Activated CD4-positive, alpha-beta T cell treated with anti-CD3 and anti-CD28 coated beads for 36 hours (primary cell): ENCODE data around the gene PTGS1. TPM values are rescaled to one million over a fixed set of nuclear protein-coding genes. Genes with fewer than 3 reads are reported as not detected.

Experiments
- ATAC-seq: fragments of 200-7000 bp; cut with Tn5 transposase; one replicate; pipeline ENCODE4 v1.10.0; 2021; ENCODE audit warnings: mild to moderate bottlenecking, moderate library complexity
- CTCF ChIA-PET: fragments of 350-600 bp; sonication (Branson Sonifier 250); formaldehyde crosslinking; loops from one replicate; lab custom pipeline; 2021; ENCODE audit warnings: antibody characterized with exemption; lab: Charles Lee
- POLR2A ChIA-PET: fragments of 350-600 bp; sonication (Branson Sonifier 250); formaldehyde crosslinking; loops from one replicate; lab custom pipeline; 2021; ENCODE audit warnings: antibody characterized with exemption, inconsistent platforms; lab: Charles Lee
- DNase-seq: peaks from one replicate; pipeline ENCODE4 v3.0.0-alpha.2; 2020
- H3K27ac Mint-ChIP-seq: one replicate; pipeline ENCODE4 v1.8.0; 2021; ENCODE audit warnings: mixed read lengths
- H3K27me3 Mint-ChIP-seq: one replicate; pipeline ENCODE4 v1.8.0; 2021; ENCODE audit warnings: mixed read lengths
- H3K36me3 Mint-ChIP-seq: one replicate; pipeline ENCODE4 v1.8.0; 2021; ENCODE audit warnings: low read depth, mixed read lengths
- H3K4me1 Mint-ChIP-seq: one replicate; pipeline ENCODE4 v1.8.0; 2021; ENCODE audit warnings: mixed read lengths
- H3K4me3 Mint-ChIP-seq: one replicate; pipeline ENCODE4 v1.8.0; 2021; ENCODE audit warnings: mild to moderate bottlenecking, moderate library complexity, mixed read lengths
- H3K9me3 Mint-ChIP-seq: one replicate; pipeline ENCODE4 v1.8.0; 2021; ENCODE audit warnings: low read depth, mixed read lengths
- intact Hi-C, 2 experiments: fragments of 100-400 bp; cut with DNase I in 1 of 2; cut with micrococcal nuclease in 1 of 2; formaldehyde crosslinking; loops; one replicate each; pipeline versions ENCODE4 v1.14.2 to v1.15.1; 2022 to 2024; cut with DNase I, micrococcal nuclease
- total RNA-seq, 2 experiments: library from RNA; stranded (reverse); gene quantifications; one replicate each; pipeline ENCODE4 v1.2.3, GENCODE V29; 2021

PTGS1 gene
- total RNA-seq, 2 experiments from 2014 or later: 0.09 TPM; not detected in 1

DNA sequence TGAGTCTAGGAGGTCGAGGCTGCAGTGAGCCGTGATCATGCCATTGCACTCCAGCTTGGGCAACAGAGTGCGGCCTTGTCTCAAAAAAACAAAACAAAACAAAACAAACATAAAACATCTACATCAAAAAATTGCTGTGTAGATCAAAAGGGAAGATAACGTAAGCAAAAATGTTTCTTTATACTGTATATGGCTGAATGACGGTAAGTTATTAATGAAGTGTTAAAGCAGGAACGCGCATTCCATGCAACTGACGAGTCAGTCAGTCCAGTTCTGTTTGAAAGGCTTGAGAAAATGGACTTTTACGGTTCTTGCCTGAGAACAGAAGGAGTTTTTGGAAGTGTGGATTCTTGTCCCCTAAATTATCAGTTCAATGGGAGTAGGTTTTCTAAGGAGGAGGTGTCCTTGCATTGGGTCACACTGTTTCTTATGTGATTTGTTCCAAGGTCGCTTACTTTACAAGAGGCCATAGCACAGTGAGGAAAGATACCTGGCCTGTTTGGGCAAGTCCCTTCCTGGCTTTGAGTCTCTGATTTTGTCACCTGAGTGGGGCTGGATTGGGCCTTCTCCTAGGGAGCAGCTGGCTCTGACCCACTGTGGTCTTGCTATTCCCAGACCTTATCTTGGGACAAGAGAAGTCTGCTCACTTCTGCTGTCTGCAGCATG lies 6.6 kb upstream of the PTGS1 start:
- intact Hi-C loops: no loop called here
- Mint-ChIP-seq H3K27ac (no peak overlapping the region), H3K27me3 (peaks cover 4% of the 10 kb centered on the region), H3K36me3 (no peaks in the 10 kb centered on the region), H3K4me3 (no peak overlapping the region), H3K4me1 (no peaks in the 10 kb centered on the region), H3K9me3 (peaks cover 4% of the 10 kb centered on the region)
- POLR2A ChIA-PET: no interaction called here
- CTCF ChIA-PET: no interaction called here
- no peak for DNase-seq
- ATAC-seq: no peak

DNA sequence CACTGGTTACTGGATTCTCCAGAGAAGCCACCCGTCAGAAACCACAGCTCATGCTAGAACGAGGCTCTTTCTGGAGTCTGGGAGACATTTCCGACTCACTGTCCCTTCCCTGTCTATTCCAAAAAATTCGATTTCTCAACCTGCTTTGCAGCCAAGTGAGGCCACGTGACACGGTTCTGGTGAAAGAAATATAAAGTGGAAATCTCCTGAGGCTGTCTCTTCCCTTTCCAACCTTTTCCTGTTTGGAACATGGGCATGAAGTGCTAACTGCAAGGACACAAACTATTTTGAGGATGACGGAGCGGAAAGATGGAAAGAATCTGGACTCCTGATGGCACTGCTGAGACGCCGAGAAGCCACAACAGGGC lies 6.1 kb upstream of the PTGS1 start:
- H3K27me3 Mint-ChIP-seq: peaks cover 6% of the 10 kb centered on the region
- peaks cover 4% of the 10 kb centered on the region for H3K9me3 Mint-ChIP-seq
- POLR2A ChIA-PET: no interaction called here
- H3K27ac Mint-ChIP-seq: no peak overlapping the region
- no peak for ATAC-seq
- no peak for DNase-seq
- intact Hi-C loops: no loop called here
- no peak overlapping the region for H3K4me3 Mint-ChIP-seq
- no peaks in the 10 kb centered on the region for H3K4me1 Mint-ChIP-seq
- CTCF ChIA-PET: no interaction called here
- no peaks in the 10 kb centered on the region for H3K36me3 Mint-ChIP-seq

DNA sequence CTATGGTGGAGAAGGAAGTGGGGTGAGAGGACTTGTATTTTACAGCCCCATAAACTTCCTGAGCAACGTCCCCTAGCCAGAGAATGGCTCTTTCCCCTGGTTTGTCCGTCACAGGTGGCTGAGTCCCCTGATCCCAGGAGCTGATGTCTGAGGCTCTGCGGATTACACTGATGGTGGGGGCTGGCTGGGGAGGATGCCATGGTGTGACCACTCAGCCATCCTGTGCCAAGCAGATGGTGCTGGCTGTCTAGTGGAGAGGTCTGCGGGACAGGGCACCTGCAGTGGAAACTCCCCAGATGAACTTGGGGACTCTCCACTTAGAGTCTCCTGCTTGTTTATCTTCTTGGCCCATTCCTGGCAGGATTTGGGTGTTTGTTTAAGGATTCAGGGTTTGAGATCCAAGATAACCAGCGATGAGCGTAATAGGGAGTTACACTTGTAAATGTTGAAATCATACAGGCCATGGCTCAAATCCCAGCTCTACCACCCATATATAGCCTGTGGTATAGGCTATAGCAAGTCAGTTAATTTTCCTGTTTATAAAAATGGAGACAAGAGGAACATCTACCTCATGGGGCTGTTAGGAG lies 4.7 kb upstream of the PTGS1 start:
- POLR2A ChIA-PET: no interaction called here
- intact Hi-C loops: no loop called here
- ATAC-seq: no peak

DNA sequence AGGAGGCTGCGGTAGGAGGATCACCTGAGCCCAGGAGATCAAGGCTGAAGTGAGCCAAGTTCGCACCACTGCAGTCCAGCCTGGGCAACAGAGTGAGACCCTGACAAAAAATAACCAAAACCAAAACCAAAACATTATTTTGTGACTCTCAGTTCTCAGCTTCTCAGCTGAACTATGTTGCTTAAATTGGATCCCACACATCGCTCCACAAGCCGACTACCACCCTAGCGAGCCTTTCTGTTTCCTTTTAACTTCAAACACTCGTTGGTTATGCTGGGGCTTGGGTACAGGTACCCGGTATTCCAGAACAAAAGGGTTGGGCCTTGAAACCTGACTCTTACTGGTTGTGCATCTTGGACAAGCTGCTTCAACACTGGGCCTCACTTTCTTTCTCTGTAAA lies 3.8 kb upstream of the PTGS1 start:
- no peaks in the 10 kb centered on the region for H3K36me3 Mint-ChIP-seq
- intact Hi-C loops: no loop called here
- ATAC-seq: no peak
- H3K4me3 Mint-ChIP-seq: no peak overlapping the region
- no peak for DNase-seq
- POLR2A ChIA-PET: no interaction called here
- peaks cover 21% of the 10 kb centered on the region for H3K27me3 Mint-ChIP-seq
- H3K4me1 Mint-ChIP-seq: peaks cover 9% of the 10 kb centered on the region
- H3K9me3 Mint-ChIP-seq: peaks cover 4% of the 10 kb centered on the region
- CTCF ChIA-PET: interaction anchor here (0.7 kb wide), 1 partner anchor 281 kb away, joined by 3 read pairs; no protein-coding TSS in a partner anchor
- no peak overlapping the region for H3K27ac Mint-ChIP-seq

More for the DNA sequence above, 4.7 kb upstream of the PTGS1 start:
- H3K9me3 Mint-ChIP-seq: peaks cover 4% of the 10 kb centered on the region
- no peak overlapping the region for H3K4me3 Mint-ChIP-seq
- CTCF ChIA-PET: interaction anchor here (0.7 kb wide), 1 partner anchor 103 kb away, joined by 3 read pairs; no protein-coding TSS in a partner anchor
- H3K4me1 Mint-ChIP-seq: peaks cover 4% of the 10 kb centered on the region
- H3K27ac Mint-ChIP-seq: no peak overlapping the region
- H3K36me3 Mint-ChIP-seq: no peaks in the 10 kb centered on the region
- DNase-seq: no peak
- H3K27me3 Mint-ChIP-seq: peaks cover 14% of the 10 kb centered on the region

DNA sequence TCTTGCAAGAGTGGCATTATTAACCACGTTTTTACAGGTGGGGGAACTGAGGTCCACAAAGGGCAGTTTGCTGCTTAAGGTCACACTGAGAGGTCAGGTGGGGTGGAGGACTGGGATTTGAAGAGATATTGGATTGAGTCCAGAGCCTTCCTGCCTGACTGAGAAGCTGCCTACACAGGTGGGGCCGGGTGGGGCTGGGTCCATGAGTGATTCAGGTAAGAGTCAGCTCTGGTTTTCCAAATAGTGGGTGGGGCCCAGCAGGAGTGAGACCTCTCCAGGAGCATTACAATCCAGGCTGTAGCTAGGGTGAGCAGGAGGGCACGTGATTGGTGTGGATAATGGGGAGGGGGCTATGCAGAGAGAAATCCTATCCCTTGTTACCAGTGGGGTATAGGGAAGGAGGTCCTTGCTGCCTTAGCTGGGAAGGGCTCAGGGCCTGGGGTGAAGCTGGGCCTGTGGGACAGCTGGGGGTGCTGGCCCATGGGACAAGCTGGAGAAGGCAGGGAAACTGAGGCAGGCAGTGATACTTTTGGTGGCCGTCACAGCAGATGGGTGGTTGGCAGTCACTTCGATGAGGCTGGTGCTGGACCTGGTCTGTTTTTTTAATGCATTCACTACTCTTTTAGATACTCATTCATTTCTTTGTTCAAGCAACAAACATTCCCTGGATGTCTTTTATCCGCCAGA lies 2.9 kb upstream of the PTGS1 start:
- peaks cover 4% of the 10 kb centered on the region for H3K9me3 Mint-ChIP-seq
- DNase-seq (no peak), ATAC-seq (no peak)
- intact Hi-C loops: no loop called here
- no peak overlapping the region for H3K4me3 Mint-ChIP-seq
- no peak overlapping the region for H3K27ac Mint-ChIP-seq
- peaks cover 24% of the 10 kb centered on the region for H3K27me3 Mint-ChIP-seq
- POLR2A ChIA-PET: no interaction called here
- CTCF ChIA-PET: interaction anchor here (0.5 to 0.7 kb wide), 2 partner anchors 213 to 282 kb away, joined by 3 read pairs; no protein-coding TSS in a partner anchor
- no peaks in the 10 kb centered on the region for H3K36me3 Mint-ChIP-seq
- H3K4me1 Mint-ChIP-seq: peaks cover 9% of the 10 kb centered on the region

DNA sequence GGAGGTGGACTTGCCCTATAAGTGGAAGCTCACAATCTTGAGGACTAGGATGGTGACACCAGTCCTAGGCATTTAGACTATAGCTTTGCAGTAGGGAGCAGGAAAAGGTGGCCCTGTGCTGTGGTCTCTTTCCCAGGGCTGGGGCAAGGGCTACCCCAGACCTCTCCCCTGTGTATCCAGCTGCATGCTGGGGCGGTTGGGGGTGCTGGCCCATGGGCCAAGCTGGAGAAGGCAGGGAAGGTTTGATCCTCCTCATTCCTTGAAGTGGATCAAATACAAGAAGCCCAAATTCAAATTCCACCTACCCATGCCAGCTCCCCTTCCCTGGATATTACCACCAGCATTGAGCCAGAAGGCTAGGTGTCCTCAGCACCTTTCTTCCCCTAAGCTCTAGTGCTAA lies 2.2 kb upstream of the PTGS1 start:
- peaks cover 27% of the 10 kb centered on the region for H3K27me3 Mint-ChIP-seq
- H3K36me3 Mint-ChIP-seq: no peaks in the 10 kb centered on the region
- CTCF ChIA-PET: interaction anchor here (0.5 kb wide), 1 partner anchor 214 kb away, joined by 3 read pairs; no protein-coding TSS in a partner anchor
- H3K4me3 Mint-ChIP-seq: no peak overlapping the region
- peaks cover 9% of the 10 kb centered on the region for H3K4me1 Mint-ChIP-seq
- no peak for DNase-seq
- ATAC-seq: no peak
- intact Hi-C loops: no loop called here
- H3K9me3 Mint-ChIP-seq: peaks cover 4% of the 10 kb centered on the region
- no peak overlapping the region for H3K27ac Mint-ChIP-seq
- POLR2A ChIA-PET: no interaction called here

- H3K36me3 Mint-ChIP-seq: no peaks in the 10 kb centered on the region
- H3K4me3 Mint-ChIP-seq: no peak overlapping the region
- no peak overlapping the region for H3K27ac Mint-ChIP-seq
- peaks cover 27% of the 10 kb centered on the region for H3K27me3 Mint-ChIP-seq
- intact Hi-C loops: loop anchor here in 1 of 2 experiments (10.0 kb wide), 1 partner anchor 434 kb away; the partner anchor contains the start of gene OR1K1
- H3K9me3 Mint-ChIP-seq: peaks cover 4% of the 10 kb centered on the region
- peaks cover 9% of the 10 kb centered on the region for H3K4me1 Mint-ChIP-seq
- DNase-seq (no peak), ATAC-seq (no peak)
- POLR2A ChIA-PET: no interaction called here
- CTCF ChIA-PET: interaction anchor here (0.7 kb wide), 1 partner anchor 15 kb away, joined by 3 read pairs; no protein-coding TSS in a partner anchor
Observed at GRCh38 chr9:122370303-122370702, 521 bp upstream of the PTGS1 start.

DNA sequence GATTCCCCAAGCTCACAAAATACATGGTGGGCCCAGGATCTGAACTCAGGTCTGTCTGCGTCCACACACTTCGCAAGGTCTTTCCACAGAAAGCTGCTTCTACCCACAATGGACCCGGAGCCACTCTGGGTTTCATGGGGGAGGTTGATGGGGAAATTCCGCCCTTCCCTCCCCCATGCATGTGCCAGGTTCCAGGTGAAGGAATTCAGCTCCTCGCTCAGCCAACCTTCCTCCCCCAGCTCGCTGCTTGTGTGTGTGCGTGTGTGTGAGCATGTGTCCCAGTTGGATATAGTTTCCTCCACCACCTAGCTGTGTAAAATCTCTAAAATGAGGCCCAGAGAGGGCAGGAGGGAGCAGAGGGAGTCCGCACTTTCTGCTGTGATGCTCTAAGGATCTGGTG lies 1.0 kb downstream of the PTGS1 start:
- CTCF ChIA-PET: no interaction called here
- H3K27ac Mint-ChIP-seq: no peak overlapping the region

DNA sequence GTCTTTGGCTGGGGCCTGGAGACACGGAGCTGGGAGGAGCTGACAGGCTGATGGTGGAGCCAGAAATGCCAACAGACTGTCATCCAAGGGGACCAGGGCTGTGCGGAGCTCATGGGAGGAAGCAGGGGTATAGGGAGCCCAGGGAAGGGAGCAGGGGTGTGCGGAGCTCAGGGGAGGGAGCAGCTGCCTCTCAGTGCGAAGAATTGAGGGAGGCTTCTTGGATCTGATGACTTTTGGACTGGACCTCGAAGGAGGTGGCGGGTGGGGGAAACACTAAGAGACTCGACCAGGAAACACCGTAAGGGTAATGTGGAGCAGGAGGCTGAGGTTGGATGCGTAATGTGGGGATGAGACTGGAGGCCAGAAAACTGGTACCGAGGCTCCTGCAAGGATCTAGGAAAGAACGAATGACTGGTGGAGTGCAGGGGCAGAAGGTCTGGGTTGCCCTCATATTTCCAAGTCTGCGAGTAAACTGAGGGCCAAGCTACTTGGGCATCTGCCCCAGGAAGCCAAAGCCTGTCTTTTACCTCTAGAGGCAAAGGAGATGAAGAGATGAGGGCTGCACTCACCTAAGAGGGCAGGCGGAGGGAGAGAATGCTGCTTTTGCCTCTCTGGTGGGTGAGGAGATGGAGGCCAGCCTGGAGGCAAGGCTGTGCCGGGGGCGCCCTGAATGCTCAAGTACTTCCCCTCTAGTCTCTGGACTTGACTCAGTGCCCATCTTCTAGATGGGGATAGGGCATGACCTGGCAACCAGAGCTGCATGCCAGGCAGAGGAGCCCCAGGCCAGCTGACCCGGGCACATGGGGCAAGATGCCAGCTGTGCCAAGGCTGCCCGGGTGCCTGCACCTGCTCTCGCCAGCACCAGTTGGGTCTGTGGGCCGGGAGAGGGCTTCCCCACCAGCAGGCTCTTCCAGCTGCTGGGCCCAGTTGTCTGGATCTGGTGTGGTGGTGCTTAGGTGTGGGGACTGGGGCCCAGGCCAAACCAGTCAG lies 2.3 kb downstream of the PTGS1 start:
- intact Hi-C loops: loop anchor here in 1 of 2 experiments (10.0 kb wide), 1 partner anchor 432 kb away; the partner anchor contains the start of gene OR1K1
- H3K27ac Mint-ChIP-seq: no peak overlapping the region
- H3K4me1 Mint-ChIP-seq: peaks cover 9% of the 10 kb centered on the region
- no peak for DNase-seq
- CTCF ChIA-PET: interaction anchor here (0.6 kb wide), 2 partner anchors 9 to 274 kb away, joined by 3 read pairs; no protein-coding TSS in a partner anchor
- peaks cover 37% of the 10 kb centered on the region for H3K27me3 Mint-ChIP-seq
- peaks cover 4% of the 10 kb centered on the region for H3K9me3 Mint-ChIP-seq
- POLR2A ChIA-PET: interaction anchor here (0.6 kb wide), 1 partner anchor 37 kb away, joined by 3 read pairs; no protein-coding TSS in a partner anchor
- no peaks in the 10 kb centered on the region for H3K36me3 Mint-ChIP-seq
- no peak overlapping the region for H3K4me3 Mint-ChIP-seq
- ATAC-seq: no peak

More for the DNA sequence above, 1.0 kb downstream of the PTGS1 start:
- H3K27me3 Mint-ChIP-seq: peaks cover 33% of the 10 kb centered on the region
- no peak overlapping the region for H3K4me3 Mint-ChIP-seq
- DNase-seq (no peak), ATAC-seq (no peak)
- H3K9me3 Mint-ChIP-seq: peaks cover 4% of the 10 kb centered on the region
- peaks cover 9% of the 10 kb centered on the region for H3K4me1 Mint-ChIP-seq
- intact Hi-C loops: loop anchor here in 1 of 2 experiments (10.0 kb wide), 1 partner anchor 433 kb away; the partner anchor contains the start of gene OR1K1
- POLR2A ChIA-PET: no interaction called here
- H3K36me3 Mint-ChIP-seq: no peaks in the 10 kb centered on the region

GRCh38 chr9:122374885-122375420 lies 4.1 kb downstream of the PTGS1 start:
- peaks cover 5% of the 10 kb centered on the region for H3K9me3 Mint-ChIP-seq

More at GRCh38 chr9:122374885-122375420, 4.1 kb downstream of the PTGS1 start:
- no peak overlapping the region for H3K4me3 Mint-ChIP-seq
- H3K4me1 Mint-ChIP-seq: peaks cover 9% of the 10 kb centered on the region
- POLR2A ChIA-PET: no interaction called here
- DNase-seq (no peak), ATAC-seq (no peak)
- CTCF ChIA-PET: interaction anchor here (0.6 kb wide), 1 partner anchor 751 kb away, joined by 3 read pairs; no protein-coding TSS in a partner anchor
- no peak overlapping the region for H3K27ac Mint-ChIP-seq
- H3K27me3 Mint-ChIP-seq: peaks cover 29% of the 10 kb centered on the region
- intact Hi-C loops: loop anchor here in 1 of 2 experiments (5.0 to 10.0 kb wide), 2 partner anchors 77 to 430 kb away; partner anchors contain the start of gene OR1K1
- no peaks in the 10 kb centered on the region for H3K36me3 Mint-ChIP-seq
